Activated CD4-positive, alpha-beta T cell treated with anti-CD3 and anti-CD28 coated beads, Interleukin-10, Interleukin-2, amounts not matched to agents 100 ng/mL and 50 ng/mL, durations not matched to agents 16 hours and 8 hours (primary cell): ENCODE results near the gene ZNF668.
"Not testable (repeated sequence)": the region's sequence is repeated elsewhere in the genome, so short reads cannot be mapped to it uniquely, and the experiment has no call there.

ENCODE experiments used
- DNase-seq: peaks from one replicate; pipeline ENCODE4 v3.0.0-alpha.2; 2020

The ZNF668 gene

DNA sequence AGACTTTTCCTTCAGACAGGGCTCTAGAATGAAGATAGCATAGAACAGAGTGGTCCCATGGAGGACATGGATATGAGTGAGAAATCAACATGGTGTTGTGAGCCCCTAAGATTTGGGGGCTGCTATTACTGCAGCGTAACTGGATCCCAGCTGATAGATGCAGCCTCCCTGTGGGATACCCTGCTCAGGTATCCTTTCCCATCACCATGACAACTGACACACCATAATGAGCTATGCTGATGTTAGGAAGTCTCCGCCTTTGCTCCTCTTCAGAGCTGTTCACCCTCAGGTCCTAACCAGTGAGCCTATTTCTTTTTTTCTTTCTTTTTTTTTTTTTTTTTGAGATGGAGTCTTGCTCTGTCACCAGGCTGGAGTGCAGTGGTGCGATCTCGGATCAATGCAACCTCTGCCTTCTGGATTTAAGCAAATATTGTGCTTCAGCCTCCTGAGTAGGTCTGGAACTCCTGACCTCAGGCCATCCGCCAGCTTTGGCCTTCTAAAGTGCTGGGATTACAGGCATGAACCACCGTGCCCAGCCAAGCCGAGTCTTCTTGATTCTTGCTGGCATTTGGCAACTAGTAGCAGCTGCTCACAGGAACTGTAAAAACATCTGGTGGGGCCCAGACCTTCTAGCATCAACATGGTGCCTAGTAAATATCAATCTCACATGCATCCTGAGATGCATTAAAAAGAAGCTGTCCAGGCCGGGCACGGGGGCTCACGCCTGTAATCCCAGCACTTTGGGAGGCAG is 23.6 kb downstream of the ZNF668 start:
- no peak for DNase-seq

DNA sequence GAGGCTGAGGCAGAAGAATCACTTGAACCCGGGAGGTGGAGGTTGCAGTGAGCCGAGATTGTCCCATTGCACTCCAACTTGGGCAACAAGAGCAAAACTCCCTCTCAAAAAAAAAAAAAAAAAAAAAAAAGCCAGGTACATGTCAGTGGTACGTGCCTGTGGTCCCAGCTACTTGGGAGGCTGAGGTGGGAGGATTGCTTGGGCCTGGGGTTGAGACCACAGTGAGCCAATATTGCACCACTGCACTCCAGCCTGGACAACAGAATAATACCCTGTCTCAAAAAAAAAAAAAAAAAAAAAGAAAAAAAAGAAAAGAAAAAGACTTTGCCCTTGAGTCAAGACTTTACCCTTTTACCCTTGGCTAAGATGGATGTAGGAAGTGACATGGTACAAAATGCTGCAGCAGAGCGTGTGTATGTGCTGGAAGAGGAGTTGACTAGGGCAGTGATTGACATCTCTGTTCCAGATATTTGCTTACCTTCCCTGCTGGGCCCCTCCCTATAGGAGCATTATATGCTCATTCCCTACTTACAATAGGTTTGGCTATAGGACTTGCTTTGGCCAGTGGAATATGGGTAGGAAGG is 30.1 kb downstream of the ZNF668 start:
- no peak for DNase-seq

DNA sequence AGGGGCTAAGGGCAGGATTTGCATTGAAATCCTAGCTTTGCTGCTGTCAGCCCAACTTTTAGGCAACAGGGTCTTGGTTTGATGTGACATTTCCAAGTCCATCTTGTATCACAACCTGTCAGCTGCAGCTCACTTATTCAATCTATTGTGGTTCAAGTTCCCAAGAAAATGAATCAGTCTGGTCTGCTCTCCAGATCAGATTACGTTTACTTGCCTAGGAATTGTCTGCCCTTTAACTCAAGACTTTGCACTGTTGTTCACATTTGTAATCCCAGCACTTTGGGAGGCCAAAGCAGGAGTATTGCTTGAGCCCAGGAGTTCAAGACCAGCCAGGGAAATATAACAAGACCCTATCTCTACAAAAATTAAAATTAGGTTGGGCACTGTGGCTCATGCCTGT is 30.7 kb downstream of the ZNF668 start:
- no peak for DNase-seq

DNA sequence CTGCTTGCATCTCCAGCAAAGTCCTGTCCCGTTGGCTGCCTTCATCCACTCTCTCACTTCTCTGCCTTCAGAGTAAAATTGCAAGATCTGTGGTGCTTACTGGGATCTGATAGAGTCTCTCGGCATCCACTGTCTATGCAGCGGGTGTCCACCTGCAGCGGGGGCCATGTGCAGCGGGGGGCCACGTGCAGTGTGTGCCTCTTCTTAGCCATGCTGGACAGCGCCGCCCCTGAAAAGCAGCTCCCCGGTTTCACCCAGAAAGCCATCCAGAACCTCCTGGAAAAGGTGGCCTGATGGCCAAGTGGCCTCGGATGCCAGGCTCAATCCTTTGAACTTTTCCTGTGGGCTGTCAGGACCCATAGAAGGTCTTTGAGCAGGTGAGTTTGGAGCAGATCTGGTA is 31.2 kb downstream of the ZNF668 start:
- DNase-seq = no peak

DNA sequence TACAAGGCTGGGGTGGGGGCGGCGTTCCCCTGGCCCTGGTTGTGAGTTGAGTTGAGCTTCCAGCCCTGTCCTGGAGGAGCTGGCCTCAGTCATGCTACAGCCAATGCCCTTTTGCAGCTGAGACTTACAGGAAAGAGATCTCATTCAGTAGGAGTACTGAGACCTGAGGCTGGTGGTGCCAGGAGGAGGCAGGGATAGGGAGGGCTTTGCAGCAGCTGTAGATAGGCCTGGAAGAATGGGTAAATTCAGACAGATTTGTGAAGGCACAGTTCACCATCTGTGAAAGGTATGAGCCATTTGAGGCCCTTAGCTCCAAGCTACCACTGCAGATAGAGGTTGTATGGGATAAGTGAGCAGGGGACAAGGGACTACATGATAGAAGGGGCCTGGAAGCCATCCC is 35.0 kb downstream of the ZNF668 start:
- DNase-seq = no peak

DNA sequence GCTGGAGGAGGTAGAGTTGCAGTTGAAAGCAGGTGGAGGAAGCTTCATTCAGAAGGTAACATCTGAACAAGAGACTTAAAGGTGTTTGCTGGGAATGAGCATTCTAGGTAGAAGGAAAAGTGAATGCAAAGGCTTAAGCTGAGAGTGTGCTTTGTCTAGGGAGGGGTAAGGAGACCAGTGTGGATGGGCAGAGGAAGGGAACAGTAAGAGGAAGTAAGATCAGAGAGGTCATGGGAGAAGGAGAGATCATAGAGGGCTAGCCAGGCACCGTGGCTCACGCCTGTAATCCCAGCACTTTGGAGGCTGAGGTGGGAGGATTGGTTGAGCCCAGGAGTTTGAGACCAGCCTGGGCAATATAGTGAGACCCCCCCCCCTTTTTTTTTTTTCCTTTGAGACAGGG is 37.3 kb downstream of the ZNF668 start:
- no peak for DNase-seq

DNA sequence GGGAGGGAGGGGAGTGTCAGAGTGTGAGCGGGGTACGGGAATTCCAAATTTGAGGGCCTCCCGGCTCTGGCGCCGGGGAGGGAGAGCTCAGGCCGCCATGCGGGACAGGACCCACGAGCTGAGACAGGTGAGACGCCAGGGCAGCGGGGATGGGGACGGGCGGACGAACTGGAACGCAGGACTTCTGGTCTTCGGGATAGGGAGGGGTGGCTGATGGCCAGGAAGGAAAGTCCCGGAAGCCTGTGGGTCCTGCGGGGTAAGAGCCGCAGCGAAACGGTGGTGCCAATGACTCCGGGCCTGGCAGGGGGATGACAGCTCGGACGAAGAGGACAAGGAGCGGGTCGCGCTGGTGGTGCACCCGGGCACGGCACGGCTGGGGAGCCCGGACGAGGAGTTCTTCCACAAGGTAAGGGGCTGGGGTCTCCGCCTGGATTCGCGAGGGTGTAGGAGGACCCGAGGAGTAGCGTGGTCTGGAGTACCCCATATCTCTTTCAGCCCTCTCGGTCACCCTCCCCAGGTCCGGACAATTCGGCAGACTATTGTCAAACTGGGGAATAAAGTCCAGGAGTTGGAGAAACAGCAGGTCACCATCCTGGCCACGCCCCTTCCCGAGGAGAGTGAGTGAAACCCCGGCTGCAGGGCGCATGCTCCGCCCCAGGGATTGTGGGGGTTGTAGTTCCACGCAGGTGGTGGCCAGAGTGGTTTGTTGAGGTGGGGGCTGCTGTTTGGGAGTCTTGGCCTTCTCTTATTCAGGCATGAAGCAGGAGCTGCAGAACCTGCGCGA is 40.1 kb downstream of the ZNF668 start:
- DNase-seq = peak; percentile 90

DNA sequence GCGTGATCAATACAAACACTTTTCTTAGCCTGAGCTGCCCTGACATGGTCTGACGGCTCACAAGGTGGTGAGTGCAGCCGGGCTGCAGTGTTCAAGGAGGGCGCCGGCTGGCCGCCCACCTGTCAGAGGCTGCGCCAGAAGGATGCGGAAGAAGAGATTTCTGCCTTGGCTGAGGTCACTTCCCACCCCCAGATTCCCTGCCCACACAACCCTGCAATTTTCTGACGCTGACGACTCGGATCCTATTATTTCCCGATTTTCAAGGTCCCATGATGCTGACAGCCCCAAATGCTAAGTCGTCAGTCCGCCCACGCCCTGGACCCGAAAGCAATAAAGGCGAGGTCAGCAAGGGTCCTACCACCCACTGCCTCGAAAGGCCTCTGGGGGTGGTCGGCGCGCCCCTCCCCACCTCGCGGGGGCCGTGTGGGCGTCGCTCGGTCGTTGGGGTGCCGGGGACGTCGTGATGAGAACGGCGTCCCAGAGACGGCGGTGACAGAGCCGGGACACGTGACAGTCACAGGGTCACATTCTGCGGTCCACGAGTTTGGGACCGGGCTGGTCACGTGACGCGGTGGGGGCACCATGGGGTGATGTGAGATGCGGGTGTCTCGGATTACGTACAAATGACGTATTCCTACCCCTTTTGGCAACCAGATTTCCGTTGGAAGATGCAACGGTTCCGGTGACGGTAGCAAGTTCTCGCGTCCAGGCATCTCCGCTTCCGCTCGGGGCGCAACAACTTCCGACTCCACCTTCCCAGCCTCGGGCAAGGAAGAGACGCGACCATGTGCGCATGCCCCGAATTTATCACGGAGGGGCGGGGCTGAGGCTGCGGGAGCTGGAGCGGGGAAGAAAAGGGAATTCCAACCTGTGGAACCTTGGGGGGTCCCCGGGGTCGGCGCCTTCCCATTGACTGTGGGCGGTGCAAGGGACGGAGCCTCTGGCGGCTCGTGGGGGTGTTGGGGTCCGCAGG is 41.0 kb downstream of the ZNF668 start, which contains the start of gene STX4:
Gene STX4, plus strand, starts transcription at position 823 of the 973 bp plus-strand sequence. CDS start 248 bp downstream, outside the sequence.
- peak; percentile 98 for DNase-seq

DNA sequence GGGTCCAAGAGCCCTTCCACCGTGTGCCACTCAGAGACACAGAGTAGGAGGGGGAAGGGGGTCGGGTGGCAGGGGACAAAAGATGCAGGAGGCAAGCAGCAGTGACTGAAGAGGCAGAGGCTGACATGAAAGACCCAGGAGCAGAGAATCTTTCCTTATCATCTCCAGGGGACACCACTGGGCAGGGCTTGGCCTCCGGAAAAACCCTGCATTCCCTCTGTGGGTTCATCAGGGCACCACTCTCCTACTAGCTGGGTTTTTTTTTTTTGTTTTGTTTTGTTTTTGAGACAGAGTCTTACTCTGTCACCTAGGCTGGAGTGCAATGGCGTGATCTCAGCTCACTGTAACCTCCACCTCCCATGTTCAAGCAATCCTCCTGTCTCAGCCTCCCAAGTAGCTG is 42.8 kb downstream of the ZNF668 start:
- DNase-seq = no peak

DNA sequence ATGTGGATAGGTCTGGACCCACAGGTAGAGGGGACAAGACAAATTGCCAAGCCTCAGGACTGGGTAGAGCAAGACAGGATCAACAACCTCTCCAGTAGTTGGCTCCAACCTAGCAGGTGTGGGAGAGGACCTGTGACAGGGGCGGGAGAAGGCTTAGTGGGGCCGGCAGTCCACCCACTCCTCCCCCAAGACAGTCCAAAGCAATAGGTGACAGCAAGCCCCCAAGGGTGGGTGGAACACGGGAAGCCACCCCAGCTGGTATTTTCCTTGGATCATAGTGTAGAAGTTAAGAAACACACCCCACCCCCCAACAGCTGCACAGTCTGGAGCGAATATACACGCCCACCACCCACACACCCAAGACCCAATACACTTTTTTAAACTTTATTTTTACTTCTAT is 44.8 kb downstream of the ZNF668 start:
- DNase-seq = no peak

DNA sequence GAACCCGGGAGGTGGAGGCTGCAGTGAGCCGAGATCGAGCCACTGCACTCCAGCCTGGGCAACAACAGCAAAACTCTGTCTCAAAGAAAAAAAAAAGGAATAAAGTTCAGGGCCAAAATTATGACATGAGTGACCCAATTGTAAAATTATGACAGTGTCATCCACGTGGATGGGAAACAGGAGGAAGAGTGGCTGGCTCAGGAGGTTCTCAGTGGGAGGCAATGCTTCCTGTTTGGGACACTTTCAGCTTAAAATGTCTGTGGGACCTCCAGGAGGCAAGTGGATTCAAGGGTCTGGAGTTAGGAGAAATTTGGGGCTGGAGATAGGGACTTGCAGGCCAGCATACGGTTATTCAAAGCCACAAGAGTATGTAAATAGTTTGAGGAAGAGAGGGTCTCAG is 48.7 kb downstream of the ZNF668 start:
- DNase-seq = no peak

DNA sequence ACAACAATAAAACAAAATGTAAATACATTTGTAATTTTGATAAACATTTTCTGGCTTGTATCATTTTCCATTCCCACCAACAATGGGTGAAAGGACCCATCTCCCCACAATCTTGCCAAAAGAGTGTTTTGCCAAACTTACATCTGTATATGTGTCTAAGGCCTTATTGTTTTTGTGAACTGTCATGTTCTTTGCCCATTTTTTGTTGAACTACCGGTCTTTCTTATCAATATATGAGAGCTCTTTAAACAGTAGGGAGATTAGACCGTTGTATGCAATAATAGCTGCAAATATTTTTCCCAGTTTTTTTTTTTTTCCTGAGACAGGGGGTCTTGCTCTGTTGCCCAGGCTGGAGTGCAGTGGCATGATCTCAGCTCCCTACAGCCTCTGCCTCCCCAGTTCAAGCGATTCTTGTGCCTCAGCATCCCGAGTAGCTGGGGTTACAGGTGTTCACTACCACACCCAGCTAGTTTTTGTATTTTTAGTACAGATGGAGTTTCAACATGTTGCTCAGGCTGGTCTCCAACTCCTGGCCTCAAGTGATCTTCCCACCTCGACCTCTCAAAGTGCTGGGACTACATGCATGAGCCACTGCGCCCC is 50.3 kb downstream of the ZNF668 start:
- DNase-seq = no peak

DNA sequence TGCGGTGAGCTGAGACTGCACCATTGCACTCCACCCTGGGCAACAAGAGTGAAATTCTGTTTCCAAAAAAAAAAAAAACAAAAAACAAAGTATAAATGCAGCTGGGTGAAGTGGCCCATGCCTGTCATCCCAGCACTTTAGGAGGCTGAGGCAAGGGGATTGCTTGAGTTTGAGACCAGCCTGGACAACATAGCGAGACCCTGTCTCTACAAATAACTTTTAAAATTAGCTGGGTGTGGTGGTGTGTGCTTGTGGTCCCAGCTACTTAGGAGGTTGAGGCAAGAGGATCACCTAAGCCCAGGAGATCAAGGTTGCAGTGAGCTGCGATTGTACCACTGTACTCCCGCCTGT is 50.8 kb downstream of the ZNF668 start:
- no peak for DNase-seq

DNA sequence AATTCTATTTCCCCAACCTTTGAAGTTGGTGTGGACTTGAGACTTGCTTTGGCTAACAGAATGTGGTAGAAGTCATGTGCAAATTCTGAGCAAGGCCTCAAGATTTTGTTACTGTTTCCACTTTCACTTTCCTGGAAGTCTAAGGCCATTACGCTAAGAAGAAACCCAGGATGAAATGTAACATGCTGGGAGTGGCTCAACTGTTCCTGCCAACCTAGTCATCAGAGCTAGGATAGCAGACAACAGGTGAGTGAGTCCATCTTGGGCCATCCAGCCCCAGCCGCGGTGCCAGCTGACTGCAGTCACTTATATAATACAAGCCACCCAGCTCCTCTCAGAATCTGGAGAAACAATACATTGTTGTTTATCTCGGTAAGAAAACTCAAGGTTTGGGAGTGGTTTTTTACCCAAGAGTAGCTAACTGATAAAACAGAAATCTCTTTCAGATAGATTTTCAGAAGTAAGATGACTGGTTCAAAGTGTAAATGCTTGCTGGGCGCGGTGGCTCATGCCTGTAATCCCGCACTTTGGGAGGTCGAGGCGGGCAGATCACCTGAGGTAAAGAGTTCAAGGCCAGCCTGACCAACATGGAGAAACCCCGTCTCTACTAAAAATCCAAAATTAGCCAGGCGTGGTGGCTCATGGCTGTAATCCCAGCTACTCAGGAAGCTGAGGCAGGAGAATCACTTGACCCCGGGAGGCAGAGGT is 51.3 kb downstream of the ZNF668 start:
- DNase-seq = no peak

DNA sequence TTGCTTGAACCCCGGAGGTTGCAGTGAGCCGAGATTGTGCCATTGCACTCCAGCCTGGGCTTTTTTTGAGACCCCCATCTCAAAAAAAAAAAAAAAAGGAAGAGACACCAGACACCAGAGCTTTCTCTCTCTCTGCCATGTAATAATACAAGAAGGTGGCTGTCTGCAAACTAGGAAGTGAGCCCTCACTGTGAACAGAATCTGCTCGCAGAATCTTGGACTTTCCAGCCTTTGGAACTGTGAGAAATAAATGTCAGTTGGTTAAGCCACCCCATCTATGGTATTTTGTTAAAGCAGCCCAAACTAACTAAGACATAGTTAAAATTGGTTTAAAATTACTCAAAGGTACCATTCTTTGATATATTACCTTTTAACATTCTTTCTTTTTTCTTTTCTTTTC is 53.5 kb downstream of the ZNF668 start:
- no peak for DNase-seq

DNA sequence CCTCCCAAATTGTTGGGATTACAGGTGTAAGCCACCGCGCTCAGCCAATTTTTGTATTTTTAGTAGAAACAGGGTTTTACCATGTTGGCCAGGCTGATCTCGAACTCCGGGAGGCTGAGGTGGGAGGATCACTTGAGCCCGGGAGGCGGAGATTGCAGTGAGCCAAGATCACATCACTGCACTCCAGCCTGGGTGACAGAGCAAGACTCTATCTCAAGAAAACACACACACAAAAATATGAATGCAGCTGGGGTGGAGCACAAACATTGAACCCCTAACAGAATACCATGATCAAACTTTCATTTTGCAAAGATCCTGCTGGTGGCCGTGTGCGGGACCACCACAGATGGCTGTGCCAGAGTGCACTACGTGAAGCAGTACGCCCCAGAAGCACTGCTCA is 56.3 kb downstream of the ZNF668 start:
- DNase-seq = not testable (repeated sequence)

DNA sequence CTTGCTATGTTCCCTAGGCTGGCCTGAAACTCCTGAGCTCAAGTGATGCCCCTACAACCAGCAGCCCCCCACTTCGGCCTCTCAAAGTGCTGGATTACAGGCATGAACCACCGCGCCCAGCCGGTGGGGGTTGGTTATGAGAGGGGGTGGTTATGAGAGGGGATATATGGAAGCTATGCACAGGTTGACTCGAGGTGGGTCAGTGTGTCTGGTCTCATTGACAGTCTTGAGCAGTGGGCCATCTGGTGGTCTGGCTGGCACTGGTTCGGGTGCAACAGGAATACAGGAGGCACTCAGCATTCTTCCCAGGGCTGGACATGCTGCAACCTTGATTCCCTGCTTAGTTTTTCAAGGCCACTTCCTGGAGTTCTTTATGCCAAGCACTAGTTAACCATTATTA is 58.0 kb downstream of the ZNF668 start:
- DNase-seq = no peak

DNA sequence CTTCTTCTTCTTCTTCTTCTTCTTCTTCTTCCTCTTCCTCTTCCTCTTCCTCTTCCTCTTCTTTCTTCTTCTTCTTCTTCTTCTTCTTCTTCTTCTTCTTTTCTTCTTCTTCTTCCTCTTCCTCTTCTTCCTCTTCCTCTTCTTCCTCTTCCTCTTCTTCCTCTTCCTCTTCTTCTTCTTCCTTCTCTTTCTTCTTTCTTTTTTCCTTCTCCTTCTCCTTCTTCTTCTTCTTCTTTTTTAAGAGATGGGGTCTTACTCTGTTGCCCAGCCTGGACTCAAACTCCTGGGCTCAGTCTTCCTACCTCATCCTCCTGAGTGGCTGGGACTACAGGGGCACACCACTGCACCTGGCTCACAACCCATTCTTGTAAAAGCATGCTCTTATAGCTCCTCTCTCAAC is 60.7 kb downstream of the ZNF668 start:
- DNase-seq = not testable (repeated sequence)

DNA sequence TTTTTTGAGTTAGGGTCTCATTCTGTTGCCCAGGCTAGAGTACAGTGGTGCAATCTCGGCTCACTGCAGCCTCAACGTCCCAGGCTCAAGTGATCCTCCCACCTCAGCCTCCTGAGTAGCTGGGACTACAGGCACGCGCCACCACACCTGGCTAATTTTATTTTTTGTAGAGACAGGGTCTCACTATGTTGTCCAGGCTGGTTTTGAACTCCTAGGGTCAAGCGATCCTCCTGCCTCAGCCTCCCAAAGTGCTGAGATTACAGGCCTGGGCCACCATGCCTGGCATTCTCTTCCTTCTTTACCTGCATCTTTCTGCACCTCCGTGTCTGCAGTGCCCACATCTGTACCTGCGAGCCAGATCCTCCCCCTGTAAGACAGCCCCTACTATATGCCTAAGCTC is 62.2 kb downstream of the ZNF668 start:
- DNase-seq = not testable (repeated sequence)
